Type B pancreatic cell (in vitro differentiated cells): ENCODE data around the gene TMEM255B. TPM values are rescaled to one million over a fixed set of nuclear protein-coding genes. Genes with fewer than 3 reads are reported as not detected.

Source experiments
- DNase-seq: peaks from one replicate; pipeline ENCODE4 v3.0.0; 2021; ENCODE audit warnings: mixed read lengths; ENCODE audit not compliant: unreplicated experiment; ENCODE audit errors: extremely low spot score
- H3K27ac Mint-ChIP-seq: 2 replicates; pipeline ENCODE4 v1.8.0; 2021; ENCODE audit warnings: mild to moderate bottlenecking, mixed read lengths
- H3K27me3 Mint-ChIP-seq: 2 replicates; pipeline ENCODE4 v1.8.0; 2021; ENCODE audit warnings: mixed read lengths
- H3K36me3 Mint-ChIP-seq: 2 replicates; pipeline ENCODE4 v1.8.0; 2021; ENCODE audit warnings: mixed read lengths
- H3K4me1 Mint-ChIP-seq: one replicate; pipeline ENCODE4 v1.8.0; 2021; ENCODE audit warnings: mixed read lengths; ENCODE audit not compliant: unreplicated experiment
- H3K4me3 Mint-ChIP-seq: 2 replicates; pipeline ENCODE4 v1.8.0; 2021; ENCODE audit warnings: mild to moderate bottlenecking, mixed read lengths
- H3K9me3 Mint-ChIP-seq: 2 replicates; pipeline ENCODE4 v1.8.0; 2021; ENCODE audit warnings: mixed read lengths
- CTCF ChIP-seq: fragments of 200-600 bp; sonication (generic); conservative IDR thresholded peaks from 2 replicates; pipeline ENCODE4 v1.5.0; 2021; ENCODE audit warnings: antibody characterized with exemption, mild to moderate bottlenecking
- total RNA-seq: library from RNA; stranded (reverse); gene quantifications from 2 replicates; pipeline ENCODE4 v1.2.1, GENCODE V29; 2021; ENCODE audit warnings: low replicate concordance

TMEM255B gene
- total RNA-seq, 1 donor from 2014 or later, result 0.92 TPM

- Mint-ChIP-seq H3K27me3 (peaks cover 30% of the 10 kb centered on the region), H3K9me3 (no peaks in the 10 kb centered on the region), H3K4me3 (no peak overlapping the region), H3K4me1 (no peaks in the 10 kb centered on the region), H3K36me3 (no peaks in the 10 kb centered on the region), H3K27ac (no peak overlapping the region)
- no peak for TF ChIP-seq CTCF
- DNase-seq, result no peak
Observed at GRCh38 chr13:113766035-113766800, 7.2 kb downstream of the TMEM255B start.

- Mint-ChIP-seq H3K36me3 (no peaks in the 10 kb centered on the region), H3K9me3 (peaks cover 5% of the 10 kb centered on the region), H3K27ac (no peak overlapping the region), H3K4me1 (no peaks in the 10 kb centered on the region), H3K4me3 (no peak overlapping the region), H3K27me3 (peaks cover 23% of the 10 kb centered on the region)
- no peak for DNase-seq
- no peak for TF ChIP-seq CTCF
Observed at GRCh38 chr13:113767366-113767765, 8.3 kb downstream of the TMEM255B start.

GRCh38 chr13:113768018-113768905, 9.2 kb downstream of the TMEM255B start:
- peaks cover 19% of the 10 kb centered on the region for H3K27me3 Mint-ChIP-seq
- no peak for TF ChIP-seq CTCF
- H3K4me3 Mint-ChIP-seq, result no peak overlapping the region
- H3K27ac Mint-ChIP-seq, result no peak overlapping the region
- DNase-seq, result no peak
- H3K36me3 Mint-ChIP-seq, result no peaks in the 10 kb centered on the region
- H3K4me1 Mint-ChIP-seq, result no peaks in the 10 kb centered on the region
- peaks cover 8% of the 10 kb centered on the region for H3K9me3 Mint-ChIP-seq

GRCh38 chr13:113769106-113769505, 10.1 kb downstream of the TMEM255B start:
- H3K9me3 Mint-ChIP-seq, result peaks cover 8% of the 10 kb centered on the region
- H3K4me1 Mint-ChIP-seq, result no peaks in the 10 kb centered on the region
- H3K36me3 Mint-ChIP-seq, result no peaks in the 10 kb centered on the region
- no peak for DNase-seq
- H3K27ac Mint-ChIP-seq, result no peak overlapping the region
- TF ChIP-seq CTCF, result no peak
- no peak overlapping the region for H3K4me3 Mint-ChIP-seq
- peaks cover 13% of the 10 kb centered on the region for H3K27me3 Mint-ChIP-seq

- no peaks in the 10 kb centered on the region for H3K4me1 Mint-ChIP-seq
- no peak for DNase-seq
- H3K4me3 Mint-ChIP-seq, result no peak overlapping the region
- H3K27me3 Mint-ChIP-seq, result peaks cover 13% of the 10 kb centered on the region
- peaks cover 8% of the 10 kb centered on the region for H3K9me3 Mint-ChIP-seq
- H3K27ac Mint-ChIP-seq, result no peak overlapping the region
- H3K36me3 Mint-ChIP-seq, result no peaks in the 10 kb centered on the region
- no peak for TF ChIP-seq CTCF
Observed at GRCh38 chr13:113769881-113770280, 10.9 kb downstream of the TMEM255B start.
